Adipocyte (in vitro differentiated cells): Measurements from ENCODE around the gene CREBZF.
"Not testable (repeated sequence)": the region's sequence is repeated elsewhere in the genome, so short reads cannot be mapped to it uniquely, and the experiment has no call there.

Source experiments
- DNase-seq: peaks from one replicate; pipeline ENCODE4 v3.0.0-alpha.2; 2015; ENCODE audit warnings: low read depth
- H3K27me3 ChIP-seq: replicated peaks from 2 replicates; pipeline ENCODE4 v1.7.0; 2013; ENCODE audit warnings: mild to moderate bottlenecking, low read length, moderate library complexity; ENCODE audit not compliant: control insufficient read depth, insufficient read depth
- H3K36me3 ChIP-seq: 2 replicates; pipeline ENCODE4 v1.7.0; 2013; ENCODE audit warnings: low read length, mild to moderate bottlenecking, moderate library complexity; ENCODE audit not compliant: control insufficient read depth, insufficient read depth, severe bottlenecking
- H3K4me1 ChIP-seq: 2 replicates; pipeline ENCODE4 v1.7.0; 2013; ENCODE audit warnings: mild to moderate bottlenecking, low read length, moderate library complexity; ENCODE audit not compliant: control insufficient read depth, insufficient read depth
- H3K4me3 ChIP-seq: 2 replicates; pipeline ENCODE4 v1.7.0; 2013; ENCODE audit warnings: mild to moderate bottlenecking, low read length, moderate library complexity
- H3K9ac ChIP-seq: 2 replicates; pipeline ENCODE4 v1.7.0; 2013; ENCODE audit warnings: mild to moderate bottlenecking, low read length, moderate library complexity
- H3K9me3 ChIP-seq: 2 replicates; pipeline ENCODE4 v1.7.0; 2013; ENCODE audit warnings: mild to moderate bottlenecking, low read length, moderate library complexity; ENCODE audit not compliant: control insufficient read depth

CREBZF gene

DNA sequence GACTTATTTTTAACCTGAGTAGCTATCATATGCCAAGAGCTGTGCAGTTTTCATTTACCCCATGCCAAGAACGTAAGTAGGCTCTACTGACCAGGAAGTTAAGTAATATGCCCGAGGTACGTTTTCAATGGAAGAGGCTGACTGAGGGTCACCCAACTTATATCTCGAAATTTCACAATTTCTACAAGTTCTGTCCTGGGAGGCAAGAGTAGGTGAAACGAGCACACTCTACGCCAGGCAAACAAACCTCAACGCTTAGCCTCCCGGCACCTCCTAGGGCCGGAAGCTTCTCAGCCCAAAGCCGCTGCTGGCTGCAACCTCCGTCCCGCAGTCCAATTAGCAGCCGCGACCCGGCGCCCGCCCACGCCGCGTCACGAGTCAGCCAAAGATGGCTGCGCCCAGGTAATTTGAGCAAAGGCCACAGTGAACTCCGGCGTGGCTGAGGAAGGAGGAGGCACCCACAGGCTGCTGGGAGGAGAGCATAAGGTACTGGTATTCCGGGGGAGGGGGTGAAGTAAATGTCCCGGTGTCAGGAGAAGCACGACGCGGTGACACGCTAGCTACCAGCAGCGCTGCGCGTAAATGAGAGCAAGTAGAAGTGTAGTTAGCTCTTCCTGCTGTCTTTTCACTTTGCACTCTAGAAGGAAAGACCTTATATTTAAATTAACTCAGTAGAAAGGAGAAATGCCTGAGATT lies 17.2 kb downstream of the CREBZF start, which contains the start of gene TMEM126A:
Gene TMEM126A, plus strand, starts transcription at position 364 of the 696 bp plus-strand sequence. CDS start 2,289 bp downstream, outside the sequence.
- peaks cover 21% of the 10 kb centered on the region for H3K4me1 ChIP-seq
- H3K4me3 ChIP-seq, result peak within 1 kb of the TSS; percentile 97
- no peaks in the 10 kb centered on the region for H3K27me3 ChIP-seq
- H3K9ac ChIP-seq, result peak within 1 kb of the TSS; percentile 87
- no peaks in the 10 kb centered on the region for H3K9me3 ChIP-seq
- peak; percentile 95 for DNase-seq
- H3K36me3 ChIP-seq, result peaks cover 20% of the 10 kb centered on the region

DNA sequence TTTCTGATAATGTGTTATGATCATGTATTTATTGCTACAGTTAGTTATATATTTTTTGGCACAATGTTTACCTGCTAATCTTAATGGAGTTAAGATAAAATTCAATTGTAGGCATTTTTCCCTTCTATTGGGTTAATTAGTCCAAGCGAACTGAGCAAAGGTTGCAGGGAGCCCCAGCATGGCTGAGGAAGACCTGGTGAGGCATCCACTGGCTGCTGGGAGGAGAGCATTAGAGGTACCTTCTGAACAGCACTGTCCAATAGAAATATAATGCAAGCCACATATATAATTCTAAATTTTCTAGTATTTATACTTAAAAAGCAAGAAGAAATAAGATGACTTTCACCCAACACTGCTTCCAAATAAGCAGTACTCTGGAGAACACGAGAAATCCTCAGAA lies 17.9 kb downstream of the CREBZF start:
- peak overlapping the region; percentile 87 for H3K9ac ChIP-seq
- no peaks in the 10 kb centered on the region for H3K27me3 ChIP-seq
- no peaks in the 10 kb centered on the region for H3K9me3 ChIP-seq
- H3K4me3 ChIP-seq, result peak overlapping the region; percentile 97
- DNase-seq, result no peak
- peaks cover 21% of the 10 kb centered on the region for H3K4me1 ChIP-seq
- H3K36me3 ChIP-seq, result peaks cover 17% of the 10 kb centered on the region

DNA sequence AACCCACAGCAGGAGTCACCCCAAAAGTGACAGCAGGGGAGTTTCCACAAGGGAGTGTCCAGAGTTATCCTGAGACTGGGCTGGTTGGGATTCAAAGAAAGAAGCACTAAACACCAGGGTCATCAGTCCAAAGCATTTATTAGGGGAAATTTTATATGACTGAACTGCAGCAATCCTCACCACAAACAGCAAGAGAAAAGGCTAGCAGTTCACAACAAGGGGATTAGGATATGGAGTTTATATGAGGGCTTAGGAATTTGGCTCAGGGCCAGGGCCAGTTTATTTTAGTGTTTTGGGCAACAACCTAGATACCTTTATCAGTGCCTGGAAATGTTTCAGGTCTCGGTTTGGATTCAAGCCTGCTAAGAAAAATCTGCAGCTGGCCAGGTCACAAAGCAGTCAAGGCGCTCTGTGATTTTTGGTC lies 21.7 kb downstream of the CREBZF start:
- Histone ChIP-seq H3K36me3 (no peaks in the 10 kb centered on the region), H3K4me1 (peaks cover 10% of the 10 kb centered on the region), H3K27me3 (no peaks in the 10 kb centered on the region), H3K4me3 (no peak overlapping the region), H3K9me3 (no peaks in the 10 kb centered on the region), H3K9ac (no peak overlapping the region)
- no peak for DNase-seq

DNA sequence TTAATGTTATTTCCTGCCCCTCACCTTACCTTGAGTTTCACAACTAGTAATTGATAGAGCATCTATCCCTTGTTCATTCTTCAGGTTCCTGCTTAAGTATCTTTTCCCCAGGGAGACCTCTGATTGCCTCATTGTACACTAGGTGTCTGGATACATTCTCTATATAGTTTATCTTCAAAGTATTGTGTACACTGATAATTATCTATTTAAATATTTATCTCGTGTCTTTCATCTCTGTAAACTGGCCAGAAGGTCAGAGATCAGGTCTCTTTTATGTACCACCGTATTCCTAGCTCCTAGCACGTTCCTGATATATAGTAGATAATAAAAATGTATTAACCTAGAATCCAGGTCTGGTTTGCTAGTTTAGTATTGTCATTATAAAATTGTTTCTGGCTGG lies 30.2 kb downstream of the CREBZF start:
- no peak overlapping the region for H3K4me3 ChIP-seq
- no peak for DNase-seq
- H3K9ac ChIP-seq, result no peak overlapping the region
- peaks cover 2% of the 10 kb centered on the region for H3K4me1 ChIP-seq
- H3K9me3 ChIP-seq, result no peaks in the 10 kb centered on the region
- H3K36me3 ChIP-seq, result peaks cover 19% of the 10 kb centered on the region
- H3K27me3 ChIP-seq, result no peaks in the 10 kb centered on the region

DNA sequence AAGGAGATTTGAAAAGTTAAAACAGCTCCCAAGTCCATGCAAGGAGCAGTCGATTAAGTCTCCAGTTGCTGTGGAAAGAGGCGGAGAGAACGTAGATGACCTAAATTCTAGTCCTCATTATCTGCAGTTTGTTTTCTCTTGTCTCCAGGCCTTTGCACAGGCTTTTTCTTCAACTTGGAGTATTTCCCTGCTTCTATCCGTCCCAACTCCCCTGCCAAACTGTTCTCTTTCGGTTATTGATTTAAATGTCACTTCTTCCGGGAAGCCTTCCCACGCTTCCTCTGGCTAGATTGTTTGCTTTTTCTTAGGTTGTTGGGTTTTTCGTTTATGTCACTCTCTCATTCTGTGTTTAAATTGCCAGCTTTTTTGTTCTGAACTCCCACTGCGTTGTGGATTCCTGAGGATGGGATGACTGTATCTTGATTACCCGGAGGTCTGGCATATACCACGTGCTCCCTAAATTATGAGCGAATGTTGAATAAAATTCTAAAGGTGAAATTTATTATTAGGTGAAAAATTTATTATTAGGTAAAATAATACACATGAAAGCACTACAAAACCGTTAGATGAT lies 36.1 kb downstream of the CREBZF start:
- Histone ChIP-seq H3K4me3 (peak overlapping the region; percentile 97), H3K27me3 (no peaks in the 10 kb centered on the region), H3K9ac (peak overlapping the region; percentile 90), H3K4me1 (peaks cover 18% of the 10 kb centered on the region), H3K36me3 (no peaks in the 10 kb centered on the region), H3K9me3 (no peaks in the 10 kb centered on the region)
- no peak for DNase-seq

DNA sequence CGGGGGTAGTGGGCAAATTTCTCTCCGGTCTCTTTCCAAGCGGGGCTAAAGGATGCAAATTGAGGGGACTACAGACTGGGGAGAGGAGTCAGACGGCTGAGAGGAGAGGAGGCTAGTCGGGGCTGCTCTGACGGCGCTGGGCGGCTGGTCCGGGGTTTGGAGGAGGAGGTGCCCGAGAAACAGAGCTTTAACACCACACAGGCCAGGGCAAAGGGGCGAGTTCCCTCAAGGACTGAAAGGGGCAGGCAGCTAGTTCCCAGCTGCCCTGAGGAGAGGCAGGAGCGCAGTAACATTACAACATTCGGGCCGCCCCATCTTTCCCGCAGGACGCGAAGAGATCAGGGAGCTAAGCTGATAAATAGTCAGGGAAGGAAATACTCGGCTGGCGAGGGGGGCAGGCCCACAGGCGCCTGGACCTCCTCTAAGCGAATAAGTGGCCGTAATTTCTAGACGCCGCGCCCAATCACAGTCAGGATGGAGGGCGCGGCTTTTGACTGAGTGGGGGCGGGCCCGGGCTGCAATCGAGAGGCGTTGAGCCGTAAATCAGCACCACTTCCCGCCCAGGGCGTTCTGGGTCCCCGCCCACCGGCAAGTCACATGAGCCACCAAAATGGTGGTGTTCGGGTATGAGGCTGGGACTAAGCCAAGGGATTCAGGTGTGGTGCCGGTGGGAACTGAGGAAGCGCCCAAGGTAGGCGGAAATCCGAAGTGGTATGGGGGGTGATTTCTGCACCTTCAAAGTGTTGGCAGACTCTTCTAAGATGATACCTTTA lies 36.7 kb downstream of the CREBZF start, which contains the start of gene TMEM126B:
Gene TMEM126B, plus strand, starts transcription at position 596 of the 773 bp plus-strand sequence. Its CDS starts 15 bp downstream, at position 611.
- no peaks in the 10 kb centered on the region for H3K36me3 ChIP-seq
- H3K4me1 ChIP-seq, result peaks cover 18% of the 10 kb centered on the region
- H3K9me3 ChIP-seq, result no peaks in the 10 kb centered on the region
- no peaks in the 10 kb centered on the region for H3K27me3 ChIP-seq
- H3K9ac ChIP-seq, result peak within 1 kb of the TSS; percentile 90
- peak; percentile 99 for DNase-seq
- H3K4me3 ChIP-seq, result peak within 1 kb of the TSS; percentile 97

DNA sequence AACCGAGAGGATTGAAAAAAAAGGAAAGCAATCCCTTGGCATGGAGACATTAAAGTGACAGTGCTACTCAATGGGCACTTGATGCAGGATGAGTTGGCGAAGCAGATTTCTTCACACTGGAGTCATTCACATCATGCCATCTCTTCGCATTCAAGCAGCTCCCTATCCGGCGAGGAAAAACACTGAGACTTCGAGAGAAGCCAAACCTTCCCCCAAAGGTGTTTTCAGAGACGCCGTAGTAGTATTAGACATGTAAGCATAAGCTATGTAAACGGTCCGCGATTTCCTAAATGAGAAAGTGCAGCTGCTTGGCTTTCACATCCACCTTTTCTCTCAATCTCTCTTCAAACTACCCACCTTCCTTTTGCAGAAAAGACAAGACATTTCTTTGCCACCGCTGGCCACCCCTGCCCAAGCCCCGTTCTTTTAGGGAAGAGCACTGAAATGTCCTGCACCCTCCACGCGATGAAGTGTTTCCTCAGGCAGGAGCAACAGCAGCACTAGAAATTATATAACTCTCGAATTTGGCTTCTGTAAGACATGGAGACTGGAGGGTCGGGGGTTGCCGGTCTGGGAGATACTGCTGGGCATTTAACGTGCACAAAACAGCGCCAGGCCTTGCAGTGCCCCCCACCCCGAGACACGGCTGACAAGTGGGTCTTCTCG lies 37.5 kb downstream of the CREBZF start, which contains the start of gene DLG2:
Gene DLG2, minus strand, starts transcription at position 13 of the 666 bp plus-strand sequence.
- Histone ChIP-seq H3K27me3 (no peaks in the 10 kb centered on the region), H3K9me3 (no peaks in the 10 kb centered on the region), H3K9ac (peak within 1 kb of the TSS; percentile 90), H3K4me1 (peaks cover 18% of the 10 kb centered on the region), H3K4me3 (peak within 1 kb of the TSS; percentile 97), H3K36me3 (no peaks in the 10 kb centered on the region)
- peak; percentile 66 for DNase-seq

DNA sequence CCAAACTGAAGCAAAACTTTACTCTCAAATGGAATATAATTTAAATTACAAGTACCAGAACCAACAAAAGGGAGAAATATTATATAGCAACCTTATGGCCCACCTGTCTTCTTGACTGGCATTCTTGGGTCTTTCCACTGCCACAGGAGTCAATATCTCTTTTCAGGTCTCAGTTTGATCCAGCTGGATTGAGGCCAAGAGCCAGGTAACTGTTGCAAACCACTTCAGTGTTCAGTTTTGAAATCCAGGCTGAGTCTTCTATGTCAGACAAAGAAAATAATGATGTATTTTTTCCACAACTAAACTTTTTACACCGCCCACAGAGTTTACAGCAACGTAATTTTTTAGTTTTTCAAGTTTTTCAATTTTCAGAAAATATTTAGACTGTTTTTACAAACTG lies 38.4 kb downstream of the CREBZF start:
- Histone ChIP-seq H3K9ac (peak overlapping the region; percentile 90), H3K4me1 (peaks cover 18% of the 10 kb centered on the region), H3K9me3 (no peaks in the 10 kb centered on the region), H3K27me3 (no peaks in the 10 kb centered on the region), H3K36me3 (no peaks in the 10 kb centered on the region), H3K4me3 (peak overlapping the region; percentile 97)
- peak; percentile 17 for DNase-seq

DNA sequence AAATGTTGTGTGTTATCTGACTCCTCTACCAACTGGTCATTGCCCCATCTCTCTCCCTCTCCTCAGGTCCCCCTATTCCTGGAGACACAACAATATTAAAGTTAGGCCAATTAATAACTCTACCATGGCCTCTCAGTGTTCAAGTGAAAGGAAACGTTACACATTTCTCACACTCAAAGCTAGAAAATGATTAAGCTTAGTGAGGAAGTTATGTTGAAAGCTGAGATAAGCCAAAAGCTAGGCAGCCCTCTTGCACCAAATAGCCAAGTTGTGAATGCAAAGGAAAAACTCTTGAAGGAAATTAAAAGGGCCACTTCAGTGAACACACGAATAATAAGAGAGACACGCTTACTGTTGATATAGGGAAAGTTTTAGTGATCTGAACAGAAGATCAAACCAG lies 44.7 kb downstream of the CREBZF start:
- no peaks in the 10 kb centered on the region for H3K27me3 ChIP-seq
- no peaks in the 10 kb centered on the region for H3K4me1 ChIP-seq
- no peak for DNase-seq
- no peak overlapping the region for H3K4me3 ChIP-seq
- no peaks in the 10 kb centered on the region for H3K36me3 ChIP-seq
- no peaks in the 10 kb centered on the region for H3K9me3 ChIP-seq
- no peak overlapping the region for H3K9ac ChIP-seq

DNA sequence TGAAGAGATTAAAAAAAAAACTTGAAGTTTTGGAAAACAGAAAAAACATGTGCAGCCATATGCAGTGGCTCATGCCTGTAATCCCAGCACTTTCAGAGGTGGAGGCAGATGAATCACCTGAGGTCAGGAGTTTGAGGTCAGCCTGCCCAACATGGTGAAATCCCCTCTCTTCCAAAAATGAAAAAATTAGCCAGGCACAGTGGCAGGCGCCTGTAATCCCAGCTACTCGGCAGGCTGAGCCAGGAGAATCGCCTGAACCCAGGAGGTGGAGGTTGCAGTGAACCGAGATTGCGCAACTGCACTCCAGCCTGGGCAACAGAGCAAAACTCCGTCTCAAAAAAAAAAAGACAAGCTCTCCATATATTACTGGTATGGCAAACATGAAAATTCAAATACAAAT lies 45.4 kb downstream of the CREBZF start:
- Histone ChIP-seq H3K9me3 (no peaks in the 10 kb centered on the region), H3K36me3 (no peaks in the 10 kb centered on the region), H3K27me3 (no peaks in the 10 kb centered on the region), H3K9ac (no peak overlapping the region), H3K4me3 (no peak overlapping the region), H3K4me1 (no peaks in the 10 kb centered on the region)
- no peak for DNase-seq

DNA sequence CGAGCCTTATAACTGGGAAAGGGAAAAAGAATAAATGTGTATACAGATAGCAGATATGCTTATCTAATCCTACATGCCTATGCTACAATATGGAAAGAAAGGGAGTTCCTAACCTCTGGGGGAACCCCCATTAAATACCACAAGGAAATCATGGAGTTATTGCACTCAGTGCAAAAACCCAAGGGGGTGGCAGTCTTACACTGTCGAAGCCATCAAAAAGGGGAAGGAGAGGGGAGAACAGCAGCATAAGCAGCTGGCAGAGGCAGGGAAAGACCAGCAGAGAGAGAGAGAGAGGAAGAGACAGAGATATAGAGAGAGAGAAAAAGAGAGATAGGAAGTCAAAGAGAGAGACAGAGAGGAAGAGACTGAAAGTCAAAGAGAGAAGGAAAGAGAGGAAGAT lies 53.3 kb downstream of the CREBZF start:
- H3K36me3 ChIP-seq, H3K4me1 ChIP-seq, H3K9me3 ChIP-seq, H3K4me3 ChIP-seq, H3K9ac ChIP-seq, H3K27me3 ChIP-seq, DNase-seq: not testable (repeated sequence)
